GM23338 (cell line): Measurements from ENCODE around the gene PHF20.
"Not testable (repeated sequence)": the region's sequence is repeated elsewhere in the genome, so short reads cannot be mapped to it uniquely, and the experiment has no call there.

ENCODE experiments used
- EZH2 ChIP-seq: fragments of 200-600 bp; sonication (generic); IDR thresholded peaks from one replicate; pipeline ENCODE4 v1.8.0; 2017; ENCODE audit warnings: antibody characterized with exemption, mild to moderate bottlenecking, low read depth; ENCODE audit not compliant: unreplicated experiment
- ZNF331 ChIP-seq: fragments of 250-450 bp; sonication (Bioruptor Pico); IDR thresholded peaks from 2 replicates; pipeline ENCODE4 v1.5.0; 2020; ENCODE audit warnings: low read depth, mild to moderate bottlenecking, moderate library complexity
- TF ChIP-seq, protein P1 (sequence below), 2 experiments: fragments of 200-600 bp in 1 of 2; sonication (generic) in 1 of 2; conservative IDR thresholded peaks; 2 replicates each; pipeline versions ENCODE4 v1.5.1 to v1.6.1; 2016 to 2017; ENCODE audit warnings: antibody characterized with exemption in 2 of 2, low read depth in 2 of 2, mild to moderate bottlenecking in 2 of 2, moderate library complexity in 1 of 2

DNA sequence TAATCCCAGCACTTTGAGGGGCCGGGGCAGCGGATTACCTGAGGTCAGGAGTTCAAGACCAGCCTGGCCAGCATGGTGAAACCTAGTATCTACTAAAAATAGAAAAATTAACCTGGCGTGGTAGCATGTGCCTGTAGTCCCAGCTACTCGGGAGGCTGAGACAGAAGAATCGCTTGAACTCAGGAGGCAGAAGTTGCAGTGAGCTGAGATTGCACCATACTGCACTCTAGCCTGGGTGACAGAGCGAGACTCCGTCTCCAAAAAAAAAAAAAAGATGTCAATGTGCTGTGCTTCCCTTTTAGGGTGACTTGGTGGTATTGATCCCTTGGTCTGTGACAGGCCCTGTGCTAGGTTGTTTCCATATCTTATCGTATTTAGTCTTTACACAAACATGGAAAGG lies 79.8 kb downstream of the PHF20 start:
- not testable (repeated sequence) for TF ChIP-seq EZH2; ZNF331 (CRISPR knock-in tag)
- TF ChIP-seq, protein P1, sequence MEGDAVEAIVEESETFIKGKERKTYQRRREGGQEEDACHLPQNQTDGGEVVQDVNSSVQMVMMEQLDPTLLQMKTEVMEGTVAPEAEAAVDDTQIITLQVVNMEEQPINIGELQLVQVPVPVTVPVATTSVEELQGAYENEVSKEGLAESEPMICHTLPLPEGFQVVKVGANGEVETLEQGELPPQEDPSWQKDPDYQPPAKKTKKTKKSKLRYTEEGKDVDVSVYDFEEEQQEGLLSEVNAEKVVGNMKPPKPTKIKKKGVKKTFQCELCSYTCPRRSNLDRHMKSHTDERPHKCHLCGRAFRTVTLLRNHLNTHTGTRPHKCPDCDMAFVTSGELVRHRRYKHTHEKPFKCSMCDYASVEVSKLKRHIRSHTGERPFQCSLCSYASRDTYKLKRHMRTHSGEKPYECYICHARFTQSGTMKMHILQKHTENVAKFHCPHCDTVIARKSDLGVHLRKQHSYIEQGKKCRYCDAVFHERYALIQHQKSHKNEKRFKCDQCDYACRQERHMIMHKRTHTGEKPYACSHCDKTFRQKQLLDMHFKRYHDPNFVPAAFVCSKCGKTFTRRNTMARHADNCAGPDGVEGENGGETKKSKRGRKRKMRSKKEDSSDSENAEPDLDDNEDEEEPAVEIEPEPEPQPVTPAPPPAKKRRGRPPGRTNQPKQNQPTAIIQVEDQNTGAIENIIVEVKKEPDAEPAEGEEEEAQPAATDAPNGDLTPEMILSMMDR (conservative IDR thresholded peaks at IDR 0.05; ENCODE audit: low read depth in 2 of 2), result not testable (repeated sequence)
